SK-N-SH treated with all-trans-retinoic acid at 6 μM for 48 hours (cell line): ENCODE results near the gene CD48.

Experiments used
- ATAC-seq: fragments of 200-7000 bp; cut with Tn5 transposase; 3 replicates; pipeline ENCODE4 v1.9.1; 2020; ENCODE audit warnings: mild to moderate bottlenecking, moderate library complexity
- BACH2 ChIP-seq: fragments of 250-450 bp; sonication (Bioruptor Pico); IDR thresholded peaks from 2 replicates; pipeline ENCODE4 v1.9.0; 2021; ENCODE audit warnings: mild to moderate bottlenecking, borderline replicate concordance
- ESRRG ChIP-seq: fragments of 250-450 bp; sonication (Bioruptor Pico); IDR thresholded peaks from 2 replicates; pipeline ENCODE4 v1.6.1; 2021; ENCODE audit warnings: mild to moderate bottlenecking
- GLIS3 ChIP-seq: fragments of 250-450 bp; sonication (Bioruptor Pico); IDR thresholded peaks from 2 replicates; pipeline ENCODE4 v1.5.0; 2020; ENCODE audit warnings: mild to moderate bottlenecking, moderate library complexity
- OSR1 ChIP-seq: fragments of 250-450 bp; sonication (Bioruptor Pico); IDR thresholded peaks from 2 replicates; pipeline ENCODE4 v1.8.0; 2022; ENCODE audit warnings: moderate library complexity, mild to moderate bottlenecking, inconsistent platforms
- PPARA ChIP-seq: fragments of 250-450 bp; sonication (Bioruptor Pico); IDR thresholded peaks from 2 replicates; pipeline ENCODE4 v1.5.0; 2020; ENCODE audit warnings: mild to moderate bottlenecking, borderline replicate concordance
- ZFP3 ChIP-seq: fragments of 250-450 bp; sonication (Bioruptor Pico); IDR thresholded peaks from 2 replicates; pipeline ENCODE4 v1.5.0; 2020; ENCODE audit warnings: mild to moderate bottlenecking, moderate library complexity
- ZNF565 ChIP-seq: fragments of 450-650 bp; formaldehyde crosslinking; conservative IDR thresholded peaks from 2 replicates; pipeline ENCODE4 v1.5.0; 2020; ENCODE audit warnings: low read depth, mild to moderate bottlenecking, moderate library complexity
- ZNF70 ChIP-seq: fragments of 450-650 bp; formaldehyde crosslinking; IDR thresholded peaks from 2 replicates; pipeline ENCODE4 v1.5.0; 2020; ENCODE audit warnings: mild to moderate bottlenecking, moderate library complexity
- TF ChIP-seq, protein P1 (sequence below): fragments of 250-450 bp; sonication (Bioruptor Pico); IDR thresholded peaks from 2 replicates; pipeline ENCODE4 v1.8.0; 2020; ENCODE audit warnings: mild to moderate bottlenecking, moderate library complexity, borderline replicate concordance
- TF ChIP-seq, protein P2 (sequence below): fragments of 250-450 bp; sonication (Bioruptor Pico); IDR thresholded peaks from 2 replicates; pipeline ENCODE4 v1.5.1; 2020; ENCODE audit warnings: low read depth, mild to moderate bottlenecking, moderate library complexity
- TF ChIP-seq, protein P3 (sequence below): fragments of 250-450 bp; sonication (Bioruptor Pico); IDR thresholded peaks from 2 replicates; pipeline ENCODE4 v1.5.1; 2021; ENCODE audit warnings: mild to moderate bottlenecking, moderate library complexity
- TF ChIP-seq, protein P4 (sequence below): fragments of 250-450 bp; sonication (Bioruptor Pico); IDR thresholded peaks from 2 replicates; pipeline ENCODE4 v1.8.0; 2021; ENCODE audit warnings: low read depth, mild to moderate bottlenecking, moderate library complexity, borderline replicate concordance

The CD48 gene

DNA sequence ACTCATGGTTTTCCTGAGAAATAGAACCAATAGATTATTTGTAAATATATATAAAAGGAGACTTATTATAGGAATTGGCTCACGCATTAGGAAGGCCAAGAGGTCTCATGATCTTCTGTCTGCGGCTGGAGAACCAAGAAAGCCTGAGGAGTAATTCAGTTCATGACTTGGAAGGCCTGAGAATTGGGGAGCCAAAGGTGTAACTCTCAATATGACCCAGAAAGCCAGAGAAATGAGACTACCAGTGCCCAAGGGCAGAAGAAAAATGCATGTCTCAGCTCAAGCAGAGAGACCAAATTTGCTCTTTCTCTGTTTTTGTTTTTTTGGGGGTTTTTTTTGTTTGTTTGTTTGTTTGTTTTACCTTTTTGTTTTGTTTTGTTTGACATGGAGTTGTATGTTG is 46.9 kb upstream of the CD48 start:
- ATAC-seq: no peak
- TF ChIP-seq GLIS3 (CRISPR knock-in tag) (no peak), ZNF70 (CRISPR knock-in tag) (no peak), ESRRG (no peak), ZNF565 (CRISPR knock-in tag) (no peak)
- TF ChIP-seq, protein P1, sequence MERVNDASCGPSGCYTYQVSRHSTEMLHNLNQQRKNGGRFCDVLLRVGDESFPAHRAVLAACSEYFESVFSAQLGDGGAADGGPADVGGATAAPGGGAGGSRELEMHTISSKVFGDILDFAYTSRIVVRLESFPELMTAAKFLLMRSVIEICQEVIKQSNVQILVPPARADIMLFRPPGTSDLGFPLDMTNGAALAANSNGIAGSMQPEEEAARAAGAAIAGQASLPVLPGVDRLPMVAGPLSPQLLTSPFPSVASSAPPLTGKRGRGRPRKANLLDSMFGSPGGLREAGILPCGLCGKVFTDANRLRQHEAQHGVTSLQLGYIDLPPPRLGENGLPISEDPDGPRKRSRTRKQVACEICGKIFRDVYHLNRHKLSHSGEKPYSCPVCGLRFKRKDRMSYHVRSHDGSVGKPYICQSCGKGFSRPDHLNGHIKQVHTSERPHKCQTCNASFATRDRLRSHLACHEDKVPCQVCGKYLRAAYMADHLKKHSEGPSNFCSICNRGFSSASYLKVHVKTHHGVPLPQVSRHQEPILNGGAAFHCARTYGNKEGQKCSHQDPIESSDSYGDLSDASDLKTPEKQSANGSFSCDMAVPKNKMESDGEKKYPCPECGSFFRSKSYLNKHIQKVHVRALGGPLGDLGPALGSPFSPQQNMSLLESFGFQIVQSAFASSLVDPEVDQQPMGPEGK (CRISPR knock-in tag): no peak
- TF ChIP-seq, protein P2, sequence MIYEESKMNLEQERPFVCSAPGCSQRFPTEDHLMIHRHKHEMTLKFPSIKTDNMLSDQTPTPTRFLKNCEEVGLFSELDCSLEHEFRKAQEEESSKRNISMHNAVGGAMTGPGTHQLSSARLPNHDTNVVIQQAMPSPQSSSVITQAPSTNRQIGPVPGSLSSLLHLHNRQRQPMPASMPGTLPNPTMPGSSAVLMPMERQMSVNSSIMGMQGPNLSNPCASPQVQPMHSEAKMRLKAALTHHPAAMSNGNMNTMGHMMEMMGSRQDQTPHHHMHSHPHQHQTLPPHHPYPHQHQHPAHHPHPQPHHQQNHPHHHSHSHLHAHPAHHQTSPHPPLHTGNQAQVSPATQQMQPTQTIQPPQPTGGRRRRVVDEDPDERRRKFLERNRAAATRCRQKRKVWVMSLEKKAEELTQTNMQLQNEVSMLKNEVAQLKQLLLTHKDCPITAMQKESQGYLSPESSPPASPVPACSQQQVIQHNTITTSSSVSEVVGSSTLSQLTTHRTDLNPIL (CRISPR knock-in tag): no peak
- TF ChIP-seq, protein P3, sequence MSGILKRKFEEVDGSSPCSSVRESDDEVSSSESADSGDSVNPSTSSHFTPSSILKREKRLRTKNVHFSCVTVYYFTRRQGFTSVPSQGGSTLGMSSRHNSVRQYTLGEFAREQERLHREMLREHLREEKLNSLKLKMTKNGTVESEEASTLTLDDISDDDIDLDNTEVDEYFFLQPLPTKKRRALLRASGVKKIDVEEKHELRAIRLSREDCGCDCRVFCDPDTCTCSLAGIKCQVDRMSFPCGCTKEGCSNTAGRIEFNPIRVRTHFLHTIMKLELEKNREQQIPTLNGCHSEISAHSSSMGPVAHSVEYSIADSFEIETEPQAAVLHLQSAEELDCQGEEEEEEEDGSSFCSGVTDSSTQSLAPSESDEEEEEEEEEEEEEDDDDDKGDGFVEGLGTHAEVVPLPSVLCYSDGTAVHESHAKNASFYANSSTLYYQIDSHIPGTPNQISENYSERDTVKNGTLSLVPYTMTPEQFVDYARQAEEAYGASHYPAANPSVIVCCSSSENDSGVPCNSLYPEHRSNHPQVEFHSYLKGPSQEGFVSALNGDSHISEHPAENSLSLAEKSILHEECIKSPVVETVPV (CRISPR knock-in tag): no peak

DNA sequence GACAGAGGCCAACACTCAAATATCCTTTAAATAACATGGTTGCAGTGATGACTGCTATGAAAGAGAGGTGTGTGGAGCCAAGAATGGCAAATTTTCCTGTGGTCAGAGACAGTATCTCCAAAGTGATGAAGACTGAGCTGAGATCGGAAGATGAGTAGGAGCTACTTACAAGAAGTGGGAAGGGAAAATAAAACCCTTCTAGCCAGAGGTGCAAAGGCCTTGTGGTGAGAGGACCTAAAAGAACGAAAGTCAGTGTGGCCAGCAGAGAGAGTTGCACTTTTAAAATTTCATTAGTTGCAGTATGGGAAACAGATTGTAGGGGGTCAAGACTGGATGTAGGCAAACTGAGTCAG is 45.2 kb upstream of the CD48 start:
- TF ChIP-seq OSR1 (CRISPR knock-in tag) (no peak), BACH2 (CRISPR knock-in tag) (no peak), ZFP3 (no peak)
- TF ChIP-seq, protein P4, sequence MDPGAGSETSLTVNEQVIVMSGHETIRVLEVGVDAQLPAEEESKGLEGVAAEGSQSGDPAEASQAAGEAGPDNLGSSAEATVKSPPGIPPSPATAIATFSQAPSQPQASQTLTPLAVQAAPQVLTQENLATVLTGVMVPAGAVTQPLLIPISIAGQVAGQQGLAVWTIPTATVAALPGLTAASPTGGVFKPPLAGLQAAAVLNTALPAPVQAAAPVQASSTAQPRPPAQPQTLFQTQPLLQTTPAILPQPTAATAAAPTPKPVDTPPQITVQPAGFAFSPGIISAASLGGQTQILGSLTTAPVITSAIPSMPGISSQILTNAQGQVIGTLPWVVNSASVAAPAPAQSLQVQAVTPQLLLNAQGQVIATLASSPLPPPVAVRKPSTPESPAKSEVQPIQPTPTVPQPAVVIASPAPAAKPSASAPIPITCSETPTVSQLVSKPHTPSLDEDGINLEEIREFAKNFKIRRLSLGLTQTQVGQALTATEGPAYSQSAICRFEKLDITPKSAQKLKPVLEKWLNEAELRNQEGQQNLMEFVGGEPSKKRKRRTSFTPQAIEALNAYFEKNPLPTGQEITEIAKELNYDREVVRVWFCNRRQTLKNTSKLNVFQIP: no peak
- ATAC-seq: no peak

DNA sequence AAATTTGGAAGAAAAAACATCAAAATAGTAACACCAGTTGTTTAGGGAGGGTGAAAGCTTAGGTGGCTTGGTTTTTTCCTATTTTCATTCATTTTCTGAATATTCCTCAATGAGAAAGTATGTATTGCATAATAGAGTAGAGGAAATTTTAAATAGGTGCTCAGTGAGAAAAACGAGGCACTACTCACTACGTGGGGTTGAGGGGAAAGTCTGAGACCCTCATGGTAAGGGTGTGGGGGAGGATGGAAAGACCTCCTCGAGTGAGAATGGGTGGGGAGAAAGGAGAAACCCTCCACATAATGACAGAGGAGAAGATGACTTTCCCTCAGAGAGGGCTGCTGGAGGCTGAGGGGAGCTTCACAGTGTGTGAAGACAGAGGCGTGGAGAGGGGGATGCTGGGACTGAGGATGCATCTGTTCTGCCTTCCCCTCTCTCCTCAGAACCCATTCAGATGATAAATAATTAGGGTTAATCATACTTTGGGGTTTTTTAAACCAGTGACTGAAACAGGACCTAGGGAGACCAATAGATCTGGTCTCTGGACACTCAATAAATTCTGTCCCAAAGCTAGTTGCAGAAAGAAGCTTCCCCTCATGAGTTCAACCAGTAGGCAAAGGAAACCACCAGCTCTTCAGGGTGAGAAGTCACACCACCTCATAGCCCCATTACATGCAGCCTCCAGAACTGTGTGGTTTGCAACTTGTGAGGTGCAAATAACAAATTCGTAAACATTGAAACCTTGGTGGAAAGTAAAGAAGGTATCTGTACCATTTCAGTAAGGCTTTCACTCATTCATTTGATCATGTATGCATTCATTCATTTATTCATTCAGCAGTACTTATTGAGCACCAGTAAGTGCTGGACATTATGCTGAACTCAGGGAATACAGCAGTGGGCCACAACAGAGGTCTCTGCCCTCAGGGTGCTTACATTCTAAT is 44.6 kb upstream of the CD48 start:
- TF ChIP-seq, protein P2 (CRISPR knock-in tag): no peak
- no peak for TF ChIP-seq PPARA (CRISPR knock-in tag)
- TF ChIP-seq, protein P4: no peak
- TF ChIP-seq, protein P3 (CRISPR knock-in tag): no peak
- ATAC-seq: no peak

DNA sequence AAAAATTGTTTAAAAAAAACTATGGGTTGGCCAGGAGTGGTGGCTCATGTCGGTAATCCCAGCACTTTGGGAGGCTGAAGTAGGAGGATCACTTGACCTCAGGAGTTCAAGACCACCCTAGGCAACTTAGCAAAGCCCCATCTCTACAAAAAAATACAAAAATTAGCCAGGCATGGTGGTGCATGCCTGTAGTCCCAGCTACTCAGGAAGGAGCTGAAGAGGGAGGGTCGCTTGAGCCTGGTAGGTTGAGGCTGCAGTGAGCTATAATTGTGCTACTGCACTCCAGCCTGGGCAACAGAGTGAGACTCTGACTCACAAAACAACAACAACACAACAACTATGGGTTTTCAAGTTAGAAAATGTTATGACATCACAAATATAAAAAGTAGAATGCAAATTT is 43.8 kb upstream of the CD48 start:
- no peak for ATAC-seq
- TF ChIP-seq, protein P4: no peak
- TF ChIP-seq, all 23 proteins: peak for 0
